Hindlimb muscle (tissue), 1 donor: ENCODE data around the gene WWC2. TPM values are rescaled to one million over a fixed set of nuclear protein-coding genes. Genes with fewer than 3 reads are reported as not detected.

Experiments used
- DNase-seq: peaks from one replicate; pipeline ENCODE4 v3.0.0-alpha.2; 2013
- polyA plus RNA-seq: library from polyadenylated mRNA; unstranded; fragments of 120-200 nt; gene quantifications from one replicate; pipeline ENCODE4 v1.2.1, GENCODE V29; 2013; ENCODE audit not compliant: insufficient read length

The WWC2 gene
- polyA plus RNA-seq, 1 donor = 21.1 TPM

GRCh38 chr4:183257808-183258207, 158.8 kb downstream of the WWC2 start:
- DNase-seq = no peak

GRCh38 chr4:183260491-183261151, 161.6 kb downstream of the WWC2 start:
- no peak for DNase-seq

- DNase-seq = peak; percentile 66
These were observed 163.1 kb downstream of the WWC2 start for GRCh38 chr4:183261953-183262775.

GRCh38 chr4:183262776-183263100, 163.7 kb downstream of the WWC2 start:
- DNase-seq = no peak

- DNase-seq = no peak
These were observed 164.8 kb downstream of the WWC2 start for GRCh38 chr4:183263787-183264386.

GRCh38 chr4:183264614-183265013, 165.6 kb downstream of the WWC2 start:
- DNase-seq = no peak

- DNase-seq = no peak
These were observed 167.3 kb downstream of the WWC2 start for GRCh38 chr4:183266371-183266770.

GRCh38 chr4:183268556-183268955, 169.5 kb downstream of the WWC2 start:
- DNase-seq = no peak

- DNase-seq = no peak
These were observed 173.3 kb downstream of the WWC2 start for GRCh38 chr4:183272384-183272783.

- DNase-seq = no peak
These were observed 177.0 kb downstream of the WWC2 start for GRCh38 chr4:183276106-183276505.

GRCh38 chr4:183284258-183284785, 185.3 kb downstream of the WWC2 start:
- no peak for DNase-seq

- DNase-seq = no peak
These were observed 185.9 kb downstream of the WWC2 start for GRCh38 chr4:183284965-183285364.

- no peak for DNase-seq
These were observed 186.8 kb downstream of the WWC2 start for GRCh38 chr4:183285886-183286285.

GRCh38 chr4:183286590-183287308, 187.7 kb downstream of the WWC2 start:
- no peak for DNase-seq

- DNase-seq = no peak
These were observed 188.2 kb downstream of the WWC2 start for GRCh38 chr4:183287309-183287659.

GRCh38 chr4:183287677-183288076, 188.6 kb downstream of the WWC2 start:
- no peak for DNase-seq

GRCh38 chr4:183288955-183289354, 189.9 kb downstream of the WWC2 start:
- no peak for DNase-seq

- no peak for DNase-seq
These were observed 190.6 kb downstream of the WWC2 start for GRCh38 chr4:183289688-183290087.

- no peak for DNase-seq
These were observed 192.0 kb downstream of the WWC2 start for GRCh38 chr4:183291070-183291469.

GRCh38 chr4:183295711-183296110, 196.7 kb downstream of the WWC2 start:
- no peak for DNase-seq

- no peak for DNase-seq
These were observed 198.6 kb downstream of the WWC2 start for GRCh38 chr4:183297675-183298074.

- DNase-seq = no peak
These were observed 200.4 kb downstream of the WWC2 start for GRCh38 chr4:183299464-183299863.

- DNase-seq = peak; percentile 24
These were observed 201.0 kb downstream of the WWC2 start for GRCh38 chr4:183300070-183300469.
